ENCODE data around the gene LZTS2. TPM values are rescaled to one million over a fixed set of nuclear protein-coding genes. Genes with fewer than 3 reads are reported as not detected.

LZTS2 gene
- total RNA-seq, 1 experiment from 2014 or later, result 49.2 TPM

DNA sequence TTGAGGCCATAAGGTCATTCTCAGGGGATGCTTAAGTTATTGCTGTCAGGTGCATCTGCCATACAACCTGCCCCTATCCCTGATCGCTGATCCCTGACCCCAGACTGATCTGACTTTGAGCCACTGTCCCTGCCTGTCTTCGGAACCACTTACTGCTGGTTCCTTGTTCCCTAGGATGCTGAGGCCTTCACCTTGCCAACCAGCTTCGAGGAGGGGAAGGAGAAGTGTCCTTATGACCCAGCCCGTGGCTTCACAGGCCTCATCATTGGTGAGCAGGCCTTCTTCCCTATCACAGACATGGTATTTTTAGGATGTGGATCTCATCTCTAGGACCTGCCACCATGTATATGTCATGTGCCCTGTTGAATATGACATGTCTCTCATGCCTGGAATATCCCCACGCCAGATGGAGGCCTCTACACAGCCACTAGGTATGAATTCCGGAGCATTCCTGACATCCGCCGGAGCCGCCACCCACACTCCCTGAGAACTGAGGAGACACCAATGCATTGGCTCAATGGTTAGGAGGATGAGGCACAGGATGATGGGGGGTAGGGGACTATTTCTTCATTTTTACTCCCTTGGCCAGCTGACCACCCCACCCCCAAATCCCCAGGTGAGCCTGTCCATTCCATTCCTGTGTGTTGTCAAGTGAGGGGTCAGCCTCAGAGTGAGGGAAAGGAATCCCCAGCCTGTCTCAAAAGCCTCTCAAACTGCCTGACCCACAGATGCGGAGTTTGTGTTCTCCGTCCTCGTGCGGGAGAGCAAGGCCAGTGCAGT, 21.3 kb upstream of the LZTS2 start:
- DNase-seq (ENCODE audit: extremely low read depth, low read depth), result no peak

DNA sequence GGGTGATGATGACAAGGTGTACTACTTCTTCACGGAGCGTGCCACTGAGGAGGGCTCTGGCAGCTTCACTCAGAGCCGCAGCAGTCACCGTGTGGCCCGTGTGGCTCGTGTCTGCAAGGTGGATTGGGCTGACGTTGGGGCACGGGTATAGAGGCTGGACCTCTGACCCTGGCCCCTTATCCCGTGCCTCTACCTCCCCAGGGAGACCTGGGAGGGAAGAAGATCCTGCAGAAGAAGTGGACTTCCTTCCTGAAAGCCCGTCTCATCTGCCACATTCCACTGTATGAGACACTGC, 20.8 kb upstream of the LZTS2 start:
- DNase-seq (ENCODE audit: extremely low read depth, low read depth), result no peak

DNA sequence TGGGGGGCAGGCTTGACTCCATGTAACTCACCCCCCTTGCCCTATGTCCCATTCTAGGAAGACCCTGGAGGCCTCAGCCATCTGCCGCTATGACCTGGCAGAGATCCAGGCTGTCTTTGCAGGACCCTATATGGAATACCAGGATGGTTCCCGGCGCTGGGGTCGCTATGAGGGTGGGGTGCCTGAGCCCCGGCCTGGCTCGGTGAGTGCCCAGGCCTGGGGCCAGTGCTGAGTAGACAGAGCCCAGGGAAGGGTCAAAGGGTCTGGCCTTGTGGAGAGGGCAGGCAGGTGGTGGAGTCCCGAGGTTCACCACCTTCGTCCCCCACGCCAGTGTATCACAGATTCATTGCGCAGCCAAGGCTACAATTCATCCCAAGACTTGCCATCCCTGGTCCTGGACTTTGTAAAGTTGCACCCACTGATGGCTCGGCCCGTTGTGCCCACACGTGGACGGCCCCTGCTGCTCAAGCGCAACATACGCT, 19.8 kb upstream of the LZTS2 start:
- no peak for DNase-seq (ENCODE audit: extremely low read depth, low read depth)

DNA sequence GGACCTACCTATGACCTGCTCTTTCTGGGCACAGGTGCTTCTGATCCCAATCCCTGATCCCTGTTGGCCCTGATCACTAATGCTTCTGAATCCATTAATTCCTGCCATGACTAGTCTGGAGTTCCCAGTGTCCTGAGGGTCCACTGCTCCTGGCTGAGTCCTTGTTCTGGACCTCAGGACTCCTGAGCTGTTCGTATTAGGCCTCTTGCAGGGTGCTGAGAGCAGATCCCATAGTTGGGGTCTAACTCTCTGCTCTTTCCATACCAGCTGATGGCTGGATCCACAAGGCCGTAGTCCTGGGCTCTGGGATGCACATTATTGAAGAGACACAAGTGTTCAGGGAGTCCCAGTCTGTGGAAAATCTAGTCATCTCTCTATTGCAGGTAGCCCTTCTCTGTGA, 19.3 kb upstream of the LZTS2 start:
- no peak for DNase-seq (ENCODE audit: extremely low read depth, low read depth)

- no peak for DNase-seq (ENCODE audit: extremely low read depth, low read depth)
Measured at GRCh38 chr10:100980711-100981110, 18.9 kb upstream of the LZTS2 start.

GRCh38 chr10:100981178-100981772, 18.3 kb upstream of the LZTS2 start:
- DNase-seq (ENCODE audit: extremely low read depth, low read depth), result no peak

DNA sequence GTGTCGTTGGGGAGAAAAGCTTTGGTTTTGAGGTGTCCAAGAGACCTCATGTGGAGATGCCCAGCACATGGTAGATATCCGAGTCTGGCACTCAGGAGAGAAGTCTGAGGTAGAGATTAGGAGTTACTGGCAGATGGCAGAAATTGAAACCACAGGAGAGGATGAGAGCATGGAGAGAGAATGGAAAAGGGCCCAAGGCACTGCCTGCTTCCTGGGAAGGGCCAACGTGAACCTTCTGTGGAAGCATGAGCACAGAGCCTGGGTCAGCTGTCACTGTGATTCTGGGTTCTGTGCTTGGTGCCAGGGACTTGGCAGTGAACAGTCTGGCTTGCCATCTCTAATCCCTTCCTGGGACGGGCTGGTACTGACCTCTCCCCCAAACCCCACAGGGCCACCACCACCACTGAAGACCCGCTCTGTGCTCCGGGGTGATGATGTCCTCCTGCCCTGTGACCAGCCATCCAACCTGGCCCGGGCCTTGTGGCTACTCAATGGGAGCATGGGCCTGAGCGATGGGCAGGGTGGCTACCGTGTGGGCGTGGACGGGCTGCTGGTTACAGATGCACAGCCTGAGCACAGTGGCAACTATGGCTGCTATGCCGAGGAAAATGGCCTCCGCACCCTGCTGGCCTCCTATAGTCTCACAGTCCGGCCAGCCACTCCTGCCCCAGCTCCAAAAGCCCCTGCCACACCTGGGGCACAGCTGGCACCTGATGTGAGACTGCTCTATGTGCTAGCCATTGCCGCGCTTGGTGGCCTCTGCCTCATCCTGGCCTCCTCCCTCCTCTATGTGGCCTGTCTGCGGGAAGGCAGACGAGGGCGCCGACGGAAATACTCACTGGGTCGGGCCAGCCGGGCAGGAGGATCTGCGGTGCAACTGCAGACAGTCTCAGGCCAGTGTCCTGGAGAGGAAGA, 16.4 kb upstream of the LZTS2 start:
- DNase-seq (ENCODE audit: extremely low read depth, low read depth), result no peak

DNA sequence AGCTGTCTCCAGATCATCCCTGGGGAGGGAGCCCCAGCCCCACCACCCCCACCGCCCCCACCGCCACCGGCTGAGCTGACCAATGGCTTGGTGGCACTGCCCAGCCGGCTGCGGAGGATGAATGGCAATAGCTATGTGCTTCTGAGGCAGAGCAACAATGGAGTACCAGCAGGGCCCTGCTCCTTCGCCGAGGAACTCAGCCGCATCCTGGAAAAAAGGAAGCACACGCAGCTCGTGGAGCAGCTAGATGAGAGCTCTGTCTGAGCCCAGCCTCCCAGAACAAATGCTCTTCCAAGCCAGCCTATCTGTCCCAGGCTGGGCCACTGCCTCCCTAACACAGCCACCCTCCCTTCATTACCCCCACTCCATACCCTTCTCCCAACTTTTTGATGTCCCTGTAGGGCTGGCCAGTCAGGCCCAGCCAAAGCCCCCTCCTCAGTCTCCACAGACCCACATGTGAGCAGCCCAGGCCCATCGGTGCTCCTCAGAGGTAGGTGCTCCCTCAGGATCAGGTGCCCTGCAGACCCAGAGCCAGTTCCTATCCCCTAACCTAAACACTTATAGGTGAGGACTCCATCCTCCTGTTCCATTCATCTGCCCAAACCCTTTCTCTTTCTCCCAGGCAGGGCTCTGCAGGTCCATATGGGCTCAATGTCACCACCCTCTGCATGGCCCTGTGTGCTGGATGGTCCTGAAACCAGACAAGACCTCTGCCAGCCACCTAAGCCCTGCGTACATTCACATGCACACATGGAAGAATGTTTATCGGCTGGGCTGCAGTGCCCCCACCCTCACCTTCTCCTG, 15.5 kb upstream of the LZTS2 start:
- no peak for DNase-seq (ENCODE audit: extremely low read depth, low read depth)

GRCh38 chr10:100984672-100985177, 14.9 kb upstream of the LZTS2 start:
- DNase-seq (ENCODE audit: extremely low read depth, low read depth), result no peak

GRCh38 chr10:100985336-100985735, 14.3 kb upstream of the LZTS2 start:
- DNase-seq (ENCODE audit: extremely low read depth, low read depth), result no peak

DNA sequence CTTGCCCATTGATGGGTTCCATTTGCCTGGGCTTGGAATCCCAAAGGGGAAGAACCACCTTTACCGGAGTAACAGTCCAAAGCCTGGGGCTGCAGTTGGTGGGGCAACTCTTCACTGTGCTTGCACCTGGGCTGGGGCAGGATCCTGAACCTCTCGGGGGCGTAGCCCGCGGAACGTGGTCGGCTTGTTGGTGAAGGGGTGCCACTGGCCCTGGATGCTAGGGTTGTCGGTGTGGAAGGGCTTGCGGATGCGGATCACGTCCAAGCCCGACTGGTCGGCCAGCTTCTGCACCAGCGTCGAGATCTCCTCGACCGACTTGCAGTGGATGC, 13.0 kb upstream of the LZTS2 start:
- no peak for DNase-seq (ENCODE audit: extremely low read depth, low read depth)

GRCh38 chr10:100986952-100987684, 12.5 kb upstream of the LZTS2 start, which contains the start of the genes MRPL43 and TWNK:
Gene MRPL43 (minus strand): TSS chr10:100987497. CDS start chr10:100987443, 54 bp downstream.
Gene TWNK (plus strand): TSS chr10:100987543. CDS start chr10:100988211, 668 bp downstream.
- peak; percentile 72 for DNase-seq (ENCODE audit: extremely low read depth, low read depth)

DNA sequence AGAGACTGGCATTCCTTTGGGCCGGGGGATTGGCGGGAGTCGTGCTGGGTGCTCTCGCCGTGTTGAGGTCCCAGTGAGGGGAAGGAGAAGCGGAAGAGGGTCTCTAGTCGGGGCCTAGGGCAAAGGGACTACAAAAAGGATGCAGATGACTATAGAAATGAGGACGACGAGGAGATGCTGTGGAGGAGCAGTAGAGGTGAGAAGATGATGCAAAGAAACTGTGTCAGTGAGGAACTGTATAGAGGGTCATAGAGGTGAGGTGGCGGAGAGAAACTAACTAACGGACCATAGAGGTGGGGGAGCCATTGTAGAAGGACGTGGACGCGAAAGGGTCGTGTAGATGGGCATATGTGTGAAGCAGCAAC, 11.9 kb upstream of the LZTS2 start:
- DNase-seq (ENCODE audit: extremely low read depth, low read depth), result no peak

GRCh38 chr10:100988166-100988565, 11.4 kb upstream of the LZTS2 start:
- no peak for DNase-seq (ENCODE audit: extremely low read depth, low read depth)

DNA sequence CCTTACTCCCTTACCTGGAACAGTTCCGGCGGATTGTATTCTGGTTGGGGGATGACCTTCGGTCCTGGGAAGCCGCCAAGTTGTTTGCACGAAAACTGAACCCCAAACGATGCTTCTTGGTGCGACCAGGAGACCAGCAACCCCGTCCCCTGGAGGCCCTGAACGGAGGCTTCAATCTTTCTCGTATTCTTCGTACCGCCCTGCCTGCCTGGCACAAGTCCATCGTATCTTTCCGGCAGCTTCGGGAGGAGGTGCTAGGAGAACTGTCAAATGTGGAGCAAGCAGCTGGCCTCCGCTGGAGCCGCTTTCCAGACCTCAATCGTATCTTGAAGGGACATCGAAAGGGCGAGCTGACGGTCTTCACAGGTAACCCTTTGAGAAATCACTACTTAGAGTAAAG, 10.5 kb upstream of the LZTS2 start:
- DNase-seq (ENCODE audit: extremely low read depth, low read depth), result no peak

DNA sequence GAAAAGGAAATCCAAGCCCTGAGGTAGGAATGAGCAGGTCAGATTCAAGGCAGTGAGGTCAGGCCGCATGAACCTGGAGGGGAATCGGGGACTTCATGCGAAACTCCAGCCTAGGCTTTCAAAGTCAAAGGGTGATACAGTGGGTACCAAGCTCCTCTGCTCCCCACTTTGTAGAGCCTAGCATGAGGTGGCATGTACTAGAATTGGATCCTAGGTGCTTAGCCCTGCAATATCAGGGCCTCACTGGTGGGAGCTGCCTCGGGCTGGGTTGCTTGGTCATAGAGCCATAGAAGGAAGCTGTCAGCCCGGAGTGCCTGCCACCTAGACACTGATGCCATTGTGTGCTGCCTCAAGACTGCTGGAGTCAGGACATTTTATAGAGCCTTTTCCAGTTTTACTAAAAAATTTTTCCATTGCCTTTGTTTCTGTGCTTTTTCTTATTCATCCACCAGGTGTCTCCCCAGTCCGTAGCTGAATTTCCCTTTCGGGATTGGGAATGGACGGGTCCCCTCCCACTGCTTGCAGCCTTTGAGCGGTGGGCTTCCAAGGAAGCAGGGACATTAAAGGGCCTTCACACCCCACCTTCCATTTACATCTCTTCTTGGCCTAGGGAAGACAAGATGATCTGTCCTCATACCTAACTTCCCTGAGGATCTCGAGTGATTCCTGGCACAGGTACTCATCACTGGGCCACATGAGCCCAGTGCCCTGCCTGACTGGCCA, 5.5 kb upstream of the LZTS2 start:
- DNase-seq (ENCODE audit: extremely low read depth, low read depth), result no peak

DNA sequence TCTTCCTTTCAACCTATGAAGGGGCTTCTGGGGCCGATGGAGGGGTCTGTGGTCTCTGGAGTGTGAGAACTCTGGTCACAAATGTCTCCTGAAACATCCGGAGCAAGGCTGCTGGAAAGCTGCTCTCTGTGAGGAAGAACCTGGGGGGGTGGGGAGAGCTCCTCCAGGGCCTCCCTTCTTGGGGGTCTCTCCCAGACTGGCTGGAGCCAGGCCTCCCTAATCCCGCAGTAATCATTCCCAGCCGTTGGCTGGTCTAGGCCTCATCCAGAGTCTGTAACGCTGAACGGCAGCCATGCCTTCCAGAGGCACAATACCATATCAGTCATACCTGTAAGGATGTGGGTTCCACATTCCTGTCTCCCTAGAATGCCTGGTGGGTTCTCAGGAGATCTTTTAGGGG, 4.4 kb upstream of the LZTS2 start:
- DNase-seq (ENCODE audit: extremely low read depth, low read depth), result no peak

DNA sequence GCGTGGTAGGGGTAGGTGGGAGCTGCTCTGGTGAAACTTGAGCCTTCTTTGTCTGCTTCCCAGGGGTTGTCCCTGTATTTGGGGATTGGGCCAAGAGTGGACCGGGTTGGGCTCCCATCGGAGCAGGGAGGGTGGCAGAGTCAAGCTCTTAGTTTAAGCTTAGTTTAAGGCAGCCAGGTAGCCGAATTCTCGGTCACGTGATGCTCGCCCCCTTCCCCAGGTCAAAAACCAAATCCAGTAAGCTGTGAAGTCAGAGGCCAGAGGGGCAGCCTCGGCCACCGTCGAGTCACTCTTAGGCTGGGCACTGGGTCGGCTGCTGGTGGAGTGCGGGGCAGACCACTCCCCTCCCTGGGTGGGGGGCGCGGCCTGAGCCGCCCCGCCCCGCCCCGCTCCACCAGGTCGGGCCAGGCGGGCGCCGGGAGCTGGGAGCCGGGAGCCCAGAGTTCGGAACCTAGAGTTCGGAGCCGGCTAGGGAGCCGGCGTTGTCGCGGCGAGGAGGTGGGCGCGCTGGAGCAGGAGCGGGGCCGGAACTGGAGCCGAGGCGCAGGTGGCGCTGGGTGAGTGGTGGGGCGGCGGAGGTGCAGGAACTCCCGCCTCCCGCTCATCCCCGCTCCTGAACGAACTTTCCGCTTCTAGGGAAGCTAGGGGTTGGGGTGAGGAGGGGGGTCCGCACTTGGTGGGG, 2.8 kb upstream of the LZTS2 start:
- no peak for DNase-seq (ENCODE audit: extremely low read depth, low read depth)
